Measurements from ENCODE around the gene MIOS.
"Not testable (repeated sequence)": the region's sequence is repeated elsewhere in the genome, so short reads cannot be mapped to it uniquely, and the experiment has no call there.

MIOS gene

GRCh38 chr7:7647495-7648036 is 80.9 kb downstream of the MIOS start:
- DNase-seq (ENCODE audit: low spot score) = no peak

- no peak for DNase-seq (ENCODE audit: low spot score)
Observed at GRCh38 chr7:7650682-7651206, 84.1 kb downstream of the MIOS start.

GRCh38 chr7:7651479-7651878 is 84.8 kb downstream of the MIOS start:
- no peak for DNase-seq (ENCODE audit: low spot score)

- no peak for DNase-seq (ENCODE audit: low spot score)
Observed at GRCh38 chr7:7652798-7653540, 86.3 kb downstream of the MIOS start.

- no peak for DNase-seq (ENCODE audit: low spot score)
Observed at GRCh38 chr7:7653593-7654187, 87.0 kb downstream of the MIOS start.

- no peak for DNase-seq (ENCODE audit: low spot score)
Observed at GRCh38 chr7:7654964-7655715, 88.5 kb downstream of the MIOS start.

GRCh38 chr7:7656459-7656858 is 89.8 kb downstream of the MIOS start:
- not testable (repeated sequence) for DNase-seq (ENCODE audit: low spot score)

Data from kidney capillary endothelial cell (primary cell).